ENCODE data around the gene GUCA1A.
A peak's percentile ranks its signal among the peaks of the same experiment; 100 is the strongest.
"Not testable (repeated sequence)": the region's sequence is repeated elsewhere in the genome, so short reads cannot be mapped to it uniquely, and the experiment has no call there.

GUCA1A gene

GRCh38 chr6:42210551-42210950, 37.4 kb downstream of the GUCA1A start:
- no peak for DNase-seq (ENCODE audit: low read depth, low spot score)

DNA sequence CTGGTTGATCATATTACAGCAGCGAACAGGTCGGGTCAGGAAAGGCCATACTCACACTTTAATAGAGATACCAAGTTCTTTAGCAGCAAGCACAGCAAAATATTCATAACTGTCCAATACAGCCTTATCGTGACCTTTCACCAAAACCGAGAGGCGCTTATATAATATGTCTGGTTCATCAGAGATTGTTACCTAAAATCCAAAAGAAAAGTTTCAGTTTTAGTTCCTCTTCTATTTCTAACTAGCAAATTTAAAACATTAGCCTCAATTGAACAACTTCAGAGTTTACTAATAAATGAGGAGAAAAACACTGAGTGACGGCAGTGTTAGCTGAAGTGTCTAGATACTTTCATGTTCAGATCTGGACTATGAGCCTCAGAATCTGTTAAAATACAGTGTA, 38.6 kb downstream of the GUCA1A start:
- DNase-seq (ENCODE audit: low read depth, low spot score), result no peak

DNA sequence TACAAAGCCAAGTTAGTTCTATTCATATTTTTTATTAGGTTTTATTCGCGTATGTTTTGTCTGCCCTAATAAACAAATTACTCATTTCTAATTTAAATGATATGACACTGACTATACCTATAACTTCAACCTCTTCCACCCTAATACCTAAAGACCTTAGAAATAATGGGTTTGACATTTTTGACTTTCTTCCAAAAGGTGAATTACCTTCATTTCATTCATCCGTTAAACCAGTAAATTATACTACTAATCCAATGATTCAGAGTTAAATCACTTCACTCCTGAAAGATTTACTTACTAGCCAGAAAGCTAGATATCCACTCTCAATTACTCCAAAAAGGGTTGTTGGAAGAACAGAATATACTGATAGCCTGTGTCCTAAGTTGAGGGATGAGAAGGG, 39.3 kb downstream of the GUCA1A start:
- no peak for DNase-seq (ENCODE audit: low read depth, low spot score)

- DNase-seq (ENCODE audit: low read depth, low spot score), result not testable (repeated sequence)
Observed at GRCh38 chr6:42216495-42216894, 43.3 kb downstream of the GUCA1A start.

GRCh38 chr6:42217157-42217518, 44.0 kb downstream of the GUCA1A start:
- DNase-seq (ENCODE audit: low read depth, low spot score), result no peak

GRCh38 chr6:42217519-42218367, 44.6 kb downstream of the GUCA1A start, which contains the start of gene MRPS10:
MRPS10 (minus strand) TSS chr6:42217861; CDS start chr6:42217849, 12 bp downstream.
- peak; percentile 71 for DNase-seq (ENCODE audit: low read depth, low spot score)

- DNase-seq (ENCODE audit: low read depth, low spot score), result no peak
Observed at GRCh38 chr6:42220807-42221206, 47.6 kb downstream of the GUCA1A start.

DNA sequence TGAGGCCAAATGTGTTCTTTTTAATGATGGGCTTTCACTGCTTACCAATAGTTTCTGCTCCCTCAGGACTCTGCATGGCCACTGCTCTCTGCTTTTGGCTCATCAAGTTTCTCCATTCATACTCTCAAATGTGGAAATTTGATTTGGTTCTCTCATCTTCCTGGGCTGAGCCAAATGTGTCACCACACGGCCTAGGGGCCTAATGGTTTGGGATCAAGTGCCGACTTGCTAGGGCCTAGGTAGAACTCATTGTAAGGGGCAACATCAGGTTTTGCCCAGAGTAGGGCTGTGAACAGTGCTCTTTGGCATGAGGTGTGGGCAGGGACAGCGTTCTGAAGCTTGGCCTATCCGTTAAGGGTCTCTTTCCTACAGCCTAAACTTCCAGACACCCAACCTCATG, 48.4 kb downstream of the GUCA1A start:
- DNase-seq (ENCODE audit: low read depth, low spot score), result no peak

DNA sequence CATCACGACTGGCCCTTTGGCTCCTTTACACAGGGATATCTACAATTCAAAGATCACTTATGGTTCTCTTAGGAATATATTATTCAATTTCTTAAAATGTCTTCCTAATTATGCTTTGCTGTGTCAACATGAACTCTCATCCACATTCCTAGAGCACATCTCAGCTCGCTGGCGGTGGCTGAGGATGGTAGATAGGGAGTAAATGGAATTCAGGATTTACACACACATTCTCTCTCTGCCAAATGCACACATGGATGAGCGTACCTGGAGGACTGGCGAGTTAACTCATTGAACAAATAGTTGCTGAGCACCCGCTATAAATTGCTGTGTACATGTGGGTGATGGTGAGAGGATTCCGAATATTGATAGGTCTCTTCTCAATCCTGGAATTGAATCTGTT, 49.3 kb downstream of the GUCA1A start:
- DNase-seq (ENCODE audit: low read depth, low spot score), result no peak

DNA sequence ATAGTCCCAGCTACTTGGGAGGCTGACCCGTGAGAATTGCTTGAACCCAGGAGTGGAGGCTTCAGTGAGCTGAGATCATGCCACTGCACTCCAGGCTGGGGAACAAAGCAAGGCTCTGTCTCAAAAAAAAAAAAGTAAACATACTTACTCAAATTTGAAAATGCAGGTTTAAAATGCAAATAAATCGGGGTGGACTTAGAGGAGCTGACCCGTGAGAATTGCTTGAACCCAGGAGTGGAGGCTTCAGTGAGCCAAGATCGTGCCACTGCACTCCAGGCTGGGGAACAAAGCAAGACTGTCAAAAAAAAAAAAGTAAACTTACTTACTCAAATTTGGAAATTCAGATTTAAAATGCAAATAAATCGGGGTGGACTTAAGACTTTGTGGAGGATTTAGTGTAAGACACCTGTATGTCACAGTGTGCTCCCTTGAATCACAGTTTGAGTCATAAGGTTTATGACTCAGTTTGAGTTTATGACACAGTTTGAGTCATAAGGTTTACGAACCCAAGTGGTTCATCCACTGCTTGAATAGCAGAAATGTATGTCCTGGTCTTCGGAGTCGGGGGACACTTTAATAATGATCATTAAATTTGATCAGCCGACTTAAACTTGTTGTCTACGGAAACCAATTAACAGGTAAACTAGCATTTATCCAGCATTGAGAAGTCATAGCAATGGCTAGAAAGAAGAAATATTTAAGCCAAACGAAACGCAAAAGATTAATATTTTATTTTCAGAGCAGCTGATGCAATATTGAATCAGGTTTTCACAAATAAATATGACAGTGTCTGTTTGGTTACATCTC, 51.3 kb downstream of the GUCA1A start:
- peak; percentile 52 for DNase-seq (ENCODE audit: low read depth, low spot score)

DNA sequence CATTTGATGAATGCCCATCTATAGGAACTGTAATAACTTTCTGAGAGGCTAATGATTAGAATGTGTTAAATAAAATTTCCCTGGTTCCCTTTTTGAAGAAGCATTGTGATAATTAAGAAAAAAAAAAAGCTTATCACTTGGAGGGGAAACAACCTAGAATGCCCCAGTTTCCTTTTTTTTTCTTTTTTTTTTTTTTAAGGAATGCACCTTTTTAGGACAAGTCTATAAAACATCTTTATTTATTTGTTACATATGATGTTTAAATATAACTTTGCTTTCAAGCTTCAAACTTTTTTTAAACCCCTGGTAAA, 51.8 kb downstream of the GUCA1A start:
- DNase-seq (ENCODE audit: low read depth, low spot score), result no peak

- no peak for DNase-seq (ENCODE audit: low read depth, low spot score)
Observed at GRCh38 chr6:42225419-42225818, 52.3 kb downstream of the GUCA1A start.

- DNase-seq (ENCODE audit: low read depth, low spot score), result no peak
Observed at GRCh38 chr6:42226161-42226611, 53.0 kb downstream of the GUCA1A start.

GRCh38 chr6:42226645-42227143, 53.5 kb downstream of the GUCA1A start:
- no peak for DNase-seq (ENCODE audit: low read depth, low spot score)

DNA sequence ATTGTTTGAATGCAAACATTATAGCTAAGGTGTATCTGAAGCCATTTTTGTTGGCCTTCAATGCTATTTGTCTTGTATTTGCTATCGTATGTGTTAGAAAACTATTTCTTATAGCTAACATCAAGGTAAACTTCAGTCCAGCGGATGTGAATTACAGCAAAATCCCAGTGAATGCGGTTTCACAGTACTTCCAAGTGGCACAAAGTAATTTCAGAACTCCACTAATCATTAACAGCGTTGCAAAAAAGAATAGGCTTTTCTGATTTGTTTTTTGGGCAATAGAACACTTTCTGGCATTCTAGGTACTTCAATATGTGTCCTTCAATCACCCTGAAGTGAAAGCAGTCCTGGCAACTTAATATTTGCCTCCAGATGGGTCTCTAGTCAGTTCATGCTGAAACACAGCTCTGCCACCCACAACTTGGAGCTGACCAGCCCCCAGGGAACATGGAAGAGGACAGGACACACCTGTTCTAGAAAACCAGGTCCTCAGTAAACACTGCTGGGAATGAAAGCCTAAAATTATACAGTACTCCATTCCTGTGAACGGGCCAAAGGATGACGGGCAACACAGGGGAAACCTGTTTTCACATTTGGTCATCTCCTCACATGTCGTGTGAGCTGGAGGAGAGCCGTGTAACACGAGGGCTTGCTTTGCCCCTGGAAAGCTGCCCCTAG, 54.1 kb downstream of the GUCA1A start:
- no peak for DNase-seq (ENCODE audit: low read depth, low spot score)

GRCh38 chr6:42228305-42228704, 55.1 kb downstream of the GUCA1A start:
- DNase-seq (ENCODE audit: low read depth, low spot score), result no peak

Measured in brain pericyte (primary cell).